NCI-H1105 (cell line): ENCODE data around the gene FAM131B.

Experiments used
- DNase-seq: peaks from one replicate; lab custom pipeline; 2025; lab: John Stamatoyannopoulos, UW

FAM131B gene

DNA sequence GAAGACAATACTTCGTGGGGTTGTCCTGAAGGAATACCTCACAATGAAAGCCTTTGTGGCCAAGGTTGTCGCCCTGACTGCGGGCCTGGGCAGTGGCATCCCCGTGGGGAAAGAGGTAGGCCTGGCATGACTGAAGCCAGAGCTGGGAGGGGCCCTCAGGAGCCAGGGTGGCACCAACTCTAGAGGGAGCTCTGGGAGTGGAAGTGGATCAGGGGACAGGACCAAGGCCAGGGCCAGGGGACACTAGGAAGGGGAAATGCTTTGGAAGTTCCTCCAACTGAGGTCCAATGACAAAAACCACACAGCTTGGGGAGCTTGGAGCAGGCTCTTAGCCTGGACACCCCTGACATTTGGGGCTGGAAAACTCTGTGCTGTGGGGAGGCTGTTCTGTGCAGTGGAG is 40.8 kb downstream of the FAM131B start:
- DNase-seq, result no peak

DNA sequence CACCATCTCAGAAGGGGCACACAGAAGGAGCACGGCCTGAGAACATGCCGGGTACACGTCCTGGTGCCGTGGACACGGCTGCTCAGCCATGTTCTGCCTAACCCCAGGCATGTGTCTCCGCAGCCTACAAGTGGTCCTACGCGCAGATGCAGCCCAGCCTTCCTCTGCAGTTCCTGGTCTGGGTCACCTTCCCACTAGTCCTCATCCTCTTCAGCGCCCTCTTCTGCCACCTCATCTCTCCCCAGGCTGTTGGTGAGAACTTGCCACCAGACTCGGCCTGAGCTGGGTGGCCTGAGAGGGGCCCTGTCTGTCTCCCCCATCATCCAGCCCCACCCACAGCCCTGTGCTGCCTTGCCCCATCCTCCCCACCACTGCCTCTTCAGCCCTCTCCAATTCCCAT is 41.3 kb downstream of the FAM131B start:
- DNase-seq, result no peak

GRCh38 chr7:143320620-143321019 is 41.9 kb downstream of the FAM131B start:
- no peak for DNase-seq

DNA sequence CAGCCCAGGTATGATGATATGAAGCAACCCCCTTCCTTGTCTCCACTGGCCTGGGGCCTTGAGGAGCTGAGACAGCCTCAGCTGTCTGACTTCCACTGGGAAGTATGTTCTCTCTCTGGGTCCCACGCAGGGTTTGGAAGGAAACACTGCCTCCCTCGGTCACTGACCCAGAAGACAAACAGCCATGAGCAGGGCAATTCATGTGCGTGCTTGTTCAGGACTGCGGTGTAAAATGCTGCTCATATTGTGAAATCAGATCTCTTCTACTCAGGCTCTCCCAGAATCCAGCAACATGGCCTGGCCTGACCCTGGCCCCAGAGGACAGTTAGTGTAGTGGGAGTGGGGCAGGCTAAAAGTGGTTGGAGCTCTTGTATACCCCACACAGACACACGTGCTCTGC is 43.9 kb downstream of the FAM131B start:
- no peak for DNase-seq

GRCh38 chr7:143316492-143316891 is 46.0 kb downstream of the FAM131B start:
- DNase-seq, result no peak

GRCh38 chr7:143315776-143316175 is 46.7 kb downstream of the FAM131B start, which contains the start of gene CLCN1:
Gene CLCN1 (plus strand): TSS chr7:143316111. CDS start chr7:143316213, 102 bp downstream.
- DNase-seq, result no peak

GRCh38 chr7:143314127-143314526 is 48.4 kb downstream of the FAM131B start:
- no peak for DNase-seq

GRCh38 chr7:143308632-143309031 is 53.9 kb downstream of the FAM131B start:
- DNase-seq, result no peak

- DNase-seq, result no peak
These were observed 57.0 kb downstream of the FAM131B start for GRCh38 chr7:143305423-143306070.

DNA sequence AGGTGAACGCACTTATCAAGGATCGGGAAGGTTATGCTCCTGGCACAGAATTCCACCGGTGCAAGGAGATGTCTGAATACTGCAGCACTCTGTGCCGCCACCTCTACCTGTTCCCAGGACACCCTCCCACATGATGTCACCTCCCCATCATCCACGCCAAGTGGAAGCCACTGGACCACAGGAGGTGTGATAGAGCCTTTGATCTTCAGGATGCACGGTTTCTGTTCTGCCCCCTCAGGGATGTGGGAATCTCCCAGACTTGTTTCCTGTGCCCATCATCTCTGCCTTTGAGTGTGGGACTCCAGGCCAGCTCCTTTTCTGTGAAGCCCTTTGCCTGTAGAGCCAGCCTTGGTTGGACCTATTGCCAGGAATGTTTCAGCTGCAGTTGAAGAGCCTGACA is 57.6 kb downstream of the FAM131B start:
- DNase-seq, result no peak

DNA sequence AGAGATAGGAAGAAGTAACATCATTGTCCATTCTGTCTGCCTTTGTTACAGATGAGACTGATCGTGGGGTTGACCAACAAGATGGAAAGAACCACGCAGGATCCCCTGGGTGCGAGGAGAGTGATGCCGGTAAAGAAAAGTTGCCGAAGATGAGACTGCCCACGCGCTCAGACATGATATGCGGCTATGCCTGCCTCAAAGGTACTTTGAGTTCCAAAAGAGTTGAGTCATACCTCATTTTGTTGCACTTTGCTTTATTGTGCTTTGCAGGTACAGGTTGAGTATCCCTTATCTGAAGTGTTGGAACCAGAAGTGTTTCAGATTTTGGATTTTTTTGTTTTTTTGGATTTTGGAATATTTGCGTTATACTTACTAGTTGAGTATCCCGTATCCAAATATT is 58.8 kb downstream of the FAM131B start:
- DNase-seq, result no peak
